Mesothelial cell of epicardium (in vitro differentiated cells): ENCODE data around the gene TMTC2. TPM values are rescaled to one million over a fixed set of nuclear protein-coding genes. Genes with fewer than 3 reads are reported as not detected.

Source experiments
- DNase-seq, 2 experiments: peaks; one replicate each; pipeline ENCODE4 v3.0.0; 2021; ENCODE audit warnings: low spot score in 2 of 2; ENCODE audit not compliant: unreplicated experiment in 2 of 2
- H3K27ac Mint-ChIP-seq: 2 replicates; pipeline ENCODE4 v1.8.0; 2021; ENCODE audit warnings: mixed read lengths
- H3K27me3 Mint-ChIP-seq: 2 replicates; pipeline ENCODE4 v1.8.0; 2021; ENCODE audit warnings: low read depth, mixed read lengths
- H3K36me3 Mint-ChIP-seq: 2 replicates; pipeline ENCODE4 v1.8.0; 2021; ENCODE audit warnings: mixed read lengths
- H3K4me1 Mint-ChIP-seq: 2 replicates; pipeline ENCODE4 v1.8.0; 2021; ENCODE audit warnings: mixed read lengths
- H3K4me3 Mint-ChIP-seq: 2 replicates; pipeline ENCODE4 v1.8.0; 2021; ENCODE audit warnings: mild to moderate bottlenecking, moderate library complexity, mixed read lengths
- H3K9me3 Mint-ChIP-seq: 2 replicates; pipeline ENCODE4 v1.8.0; 2021; ENCODE audit warnings: mixed read lengths
- total RNA-seq: library from RNA; stranded (reverse); gene quantifications from 3 replicates; pipeline ENCODE4 v1.2.1, GENCODE V29; 2021
- TF ChIP-seq, protein P1 (sequence below): fragments of 200-600 bp; sonication (generic); IDR thresholded peaks from one replicate; pipeline ENCODE4 v1.5.0; 2021; ENCODE audit warnings: antibody characterized with exemption; ENCODE audit not compliant: unreplicated experiment

The TMTC2 gene
- total RNA-seq, 1 donor from 2014 or later: 38.3 TPM

GRCh38 chr12:83031196-83031595, 344.5 kb downstream of the TMTC2 start:
- H3K36me3 Mint-ChIP-seq: no peaks in the 10 kb centered on the region
- H3K27ac Mint-ChIP-seq: no peak overlapping the region
- H3K4me1 Mint-ChIP-seq: no peaks in the 10 kb centered on the region
- H3K27me3 Mint-ChIP-seq: no peaks in the 10 kb centered on the region
- no peaks in the 10 kb centered on the region for H3K9me3 Mint-ChIP-seq
- TF ChIP-seq, protein P1, sequence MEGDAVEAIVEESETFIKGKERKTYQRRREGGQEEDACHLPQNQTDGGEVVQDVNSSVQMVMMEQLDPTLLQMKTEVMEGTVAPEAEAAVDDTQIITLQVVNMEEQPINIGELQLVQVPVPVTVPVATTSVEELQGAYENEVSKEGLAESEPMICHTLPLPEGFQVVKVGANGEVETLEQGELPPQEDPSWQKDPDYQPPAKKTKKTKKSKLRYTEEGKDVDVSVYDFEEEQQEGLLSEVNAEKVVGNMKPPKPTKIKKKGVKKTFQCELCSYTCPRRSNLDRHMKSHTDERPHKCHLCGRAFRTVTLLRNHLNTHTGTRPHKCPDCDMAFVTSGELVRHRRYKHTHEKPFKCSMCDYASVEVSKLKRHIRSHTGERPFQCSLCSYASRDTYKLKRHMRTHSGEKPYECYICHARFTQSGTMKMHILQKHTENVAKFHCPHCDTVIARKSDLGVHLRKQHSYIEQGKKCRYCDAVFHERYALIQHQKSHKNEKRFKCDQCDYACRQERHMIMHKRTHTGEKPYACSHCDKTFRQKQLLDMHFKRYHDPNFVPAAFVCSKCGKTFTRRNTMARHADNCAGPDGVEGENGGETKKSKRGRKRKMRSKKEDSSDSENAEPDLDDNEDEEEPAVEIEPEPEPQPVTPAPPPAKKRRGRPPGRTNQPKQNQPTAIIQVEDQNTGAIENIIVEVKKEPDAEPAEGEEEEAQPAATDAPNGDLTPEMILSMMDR: no peak
- H3K4me3 Mint-ChIP-seq: no peak overlapping the region
- no peak for DNase-seq

DNA sequence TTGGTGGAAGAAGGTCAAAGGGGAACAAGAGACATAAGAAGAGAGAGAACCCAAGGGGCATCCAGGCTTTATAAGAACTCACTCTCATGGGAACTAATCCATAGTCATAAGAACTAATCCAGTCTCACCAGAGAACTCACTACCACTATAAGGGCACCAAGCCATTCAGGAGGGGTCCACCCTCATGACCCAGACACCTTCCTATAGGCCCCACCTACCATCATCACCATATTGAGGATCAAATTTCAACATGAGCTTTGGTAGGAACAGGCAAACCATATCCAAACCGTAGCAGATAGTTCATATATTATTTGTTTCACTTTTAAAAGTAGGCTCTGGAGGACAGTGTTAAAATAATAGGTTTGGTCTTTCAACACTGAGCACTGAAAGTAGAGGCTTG, 350.1 kb downstream of the TMTC2 start:
- Mint-ChIP-seq H3K36me3 (peaks cover 7% of the 10 kb centered on the region), H3K4me1 (no peaks in the 10 kb centered on the region), H3K4me3 (no peak overlapping the region), H3K27me3 (no peaks in the 10 kb centered on the region), H3K9me3 (no peaks in the 10 kb centered on the region), H3K27ac (no peak overlapping the region)
- TF ChIP-seq, protein P1: no peak
- no peak for DNase-seq

DNA sequence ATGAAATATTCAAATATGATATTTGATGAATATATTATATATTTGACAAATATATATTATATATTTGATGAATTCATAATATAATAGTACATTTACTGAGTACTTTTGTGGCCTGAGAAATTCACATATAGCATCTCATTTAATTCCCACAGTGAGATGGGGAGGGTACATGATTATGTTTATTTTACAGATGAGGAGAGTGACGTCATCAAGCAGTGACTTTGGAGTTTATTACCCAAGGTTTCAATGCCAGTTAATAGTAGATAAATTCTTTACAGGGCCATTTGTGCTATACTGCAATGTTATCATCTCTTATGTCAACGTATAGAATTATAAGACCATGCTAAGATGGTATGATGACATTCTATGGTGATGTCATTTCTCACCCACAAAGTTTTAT, 352.7 kb downstream of the TMTC2 start:
- peaks cover 8% of the 10 kb centered on the region for H3K4me1 Mint-ChIP-seq
- H3K36me3 Mint-ChIP-seq: peaks cover 7% of the 10 kb centered on the region
- H3K9me3 Mint-ChIP-seq: no peaks in the 10 kb centered on the region
- TF ChIP-seq, protein P1: no peak
- no peak for DNase-seq
- H3K4me3 Mint-ChIP-seq: no peak overlapping the region
- H3K27ac Mint-ChIP-seq: no peak overlapping the region
- H3K27me3 Mint-ChIP-seq: no peaks in the 10 kb centered on the region

DNA sequence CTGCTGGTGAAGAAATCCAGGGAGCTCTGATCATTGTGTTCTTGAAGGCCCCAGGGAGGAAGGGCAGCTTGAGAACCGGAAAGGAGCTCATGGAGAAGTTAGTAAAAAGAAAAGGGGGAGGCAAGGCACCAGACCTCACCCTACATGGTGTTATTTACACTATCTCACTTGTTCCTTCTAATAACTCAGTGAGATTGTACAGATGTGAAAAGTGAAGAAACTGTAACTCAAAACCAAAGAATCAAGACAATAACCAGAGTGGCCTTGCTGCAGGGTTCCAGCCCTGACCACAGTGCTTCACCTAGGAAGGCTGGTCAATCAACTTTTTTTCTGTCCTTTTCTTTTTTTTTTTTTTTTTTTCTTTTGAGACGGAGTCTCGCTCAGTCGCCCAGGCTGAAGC, 353.6 kb downstream of the TMTC2 start:
- no peak overlapping the region for H3K4me3 Mint-ChIP-seq
- H3K4me1 Mint-ChIP-seq: peaks cover 13% of the 10 kb centered on the region
- TF ChIP-seq, protein P1: no peak
- no peak for DNase-seq
- peaks cover 7% of the 10 kb centered on the region for H3K36me3 Mint-ChIP-seq
- no peak overlapping the region for H3K27ac Mint-ChIP-seq
- no peaks in the 10 kb centered on the region for H3K9me3 Mint-ChIP-seq
- H3K27me3 Mint-ChIP-seq: no peaks in the 10 kb centered on the region

DNA sequence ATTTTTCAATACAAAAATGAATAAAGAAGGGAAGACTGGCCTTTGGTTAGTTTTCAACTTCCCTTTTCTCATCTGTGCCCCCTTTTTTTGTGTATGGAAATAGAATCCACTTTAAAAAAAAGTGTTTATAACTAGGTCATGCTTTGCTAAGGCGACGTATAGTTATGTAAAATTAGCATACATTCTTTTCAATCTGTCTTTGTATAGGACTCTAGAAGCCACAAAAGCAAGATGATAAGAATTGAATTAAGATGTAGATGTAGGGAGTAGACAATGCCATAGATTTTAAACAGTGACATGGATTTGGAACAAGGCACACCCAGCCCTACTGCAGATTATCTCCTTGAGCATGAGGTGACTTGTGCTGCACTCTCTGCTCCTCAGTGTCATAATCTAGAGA, 354.3 kb downstream of the TMTC2 start:
- Mint-ChIP-seq H3K27me3 (no peaks in the 10 kb centered on the region), H3K36me3 (peaks cover 7% of the 10 kb centered on the region), H3K27ac (no peak overlapping the region), H3K4me3 (no peak overlapping the region), H3K9me3 (no peaks in the 10 kb centered on the region), H3K4me1 (peaks cover 15% of the 10 kb centered on the region)
- TF ChIP-seq, protein P1: no peak
- no peak for DNase-seq
